ENCODE data around the gene TTC33. TPM values are rescaled to one million over a fixed set of nuclear protein-coding genes. Genes with fewer than 3 reads are reported as not detected.

Gene TTC33
- total RNA-seq, 1 donor from 2014 or later: 9.7 TPM

GRCh38 chr5:40501711-40502444, 253.9 kb downstream of the TTC33 start:
- no peaks in the 10 kb centered on the region for H3K27me3 ChIP-seq (ENCODE audit: control insufficient read depth, insufficient read depth, low read length)
- no peak overlapping the region for H3K4me3 ChIP-seq (ENCODE audit: low read depth, low read length)
- no peak for DNase-seq (ENCODE audit: low read depth)
- H3K36me3 ChIP-seq (ENCODE audit: control insufficient read depth, insufficient read depth, low read length): no peaks in the 10 kb centered on the region
- no peak for TF ChIP-seq CTCF (IDR thresholded peaks at IDR 0.05; ENCODE audit: insufficient read depth, low read length, severe bottlenecking)
- no peak for FAIRE-seq

GRCh38 chr5:40499518-40500273, 256.1 kb downstream of the TTC33 start:
- Histone ChIP-seq H3K36me3 (ENCODE audit: control insufficient read depth, insufficient read depth, low read length) (no peaks in the 10 kb centered on the region), H3K4me3 (ENCODE audit: low read depth, low read length) (no peak overlapping the region), H3K27me3 (ENCODE audit: control insufficient read depth, insufficient read depth, low read length) (no peaks in the 10 kb centered on the region)
- no peak for TF ChIP-seq CTCF (IDR thresholded peaks at IDR 0.05; ENCODE audit: insufficient read depth, low read length, severe bottlenecking)
- FAIRE-seq (peak; percentile 55), DNase-seq (ENCODE audit: low read depth) (no peak)

GRCh38 chr5:40499007-40499406, 256.8 kb downstream of the TTC33 start:
- Histone ChIP-seq H3K36me3 (ENCODE audit: control insufficient read depth, insufficient read depth, low read length) (no peaks in the 10 kb centered on the region), H3K4me3 (ENCODE audit: low read depth, low read length) (no peak overlapping the region), H3K27me3 (ENCODE audit: control insufficient read depth, insufficient read depth, low read length) (no peaks in the 10 kb centered on the region)
- DNase-seq (ENCODE audit: low read depth) (no peak), FAIRE-seq (no peak)
- no peak for TF ChIP-seq CTCF (IDR thresholded peaks at IDR 0.05; ENCODE audit: insufficient read depth, low read length, severe bottlenecking)

- TF ChIP-seq CTCF (IDR thresholded peaks at IDR 0.05; ENCODE audit: insufficient read depth, low read length, severe bottlenecking): no peak
- peak; percentile 53 for DNase-seq (ENCODE audit: low read depth)
- Histone ChIP-seq H3K36me3 (ENCODE audit: control insufficient read depth, insufficient read depth, low read length) (no peaks in the 10 kb centered on the region), H3K4me3 (ENCODE audit: low read depth, low read length) (no peak overlapping the region), H3K27me3 (ENCODE audit: control insufficient read depth, insufficient read depth, low read length) (no peaks in the 10 kb centered on the region)
- FAIRE-seq: no peak
Observed at GRCh38 chr5:40497573-40497972, 258.2 kb downstream of the TTC33 start.

GRCh38 chr5:40495237-40495635, 260.5 kb downstream of the TTC33 start:
- H3K36me3 ChIP-seq (ENCODE audit: control insufficient read depth, insufficient read depth, low read length): no peaks in the 10 kb centered on the region
- TF ChIP-seq CTCF (IDR thresholded peaks at IDR 0.05; ENCODE audit: insufficient read depth, low read length, severe bottlenecking): no peak
- H3K27me3 ChIP-seq (ENCODE audit: control insufficient read depth, insufficient read depth, low read length): no peaks in the 10 kb centered on the region
- no peak for FAIRE-seq
- no peak overlapping the region for H3K4me3 ChIP-seq (ENCODE audit: low read depth, low read length)
- no peak for DNase-seq (ENCODE audit: low read depth)

All from bronchial epithelial cell (primary cell).